Ovary (tissue), 3 donors: ENCODE data around the gene SLTM.

ENCODE experiments used
- CTCF ChIP-seq, 3 donors: fragments of 450-650 bp in 2 of 3; fragments of 200-600 bp in 1 of 3; IDR thresholded peaks; one replicate each; pipeline versions ENCODE4 v1.5.1 to v1.8.0; 2016 to 2022; ENCODE audit warnings: antibody characterized with exemption in 3 of 3, mild to moderate bottlenecking in 1 of 3
- EP300 ChIP-seq: sonication (generic); formaldehyde crosslinking; IDR thresholded peaks from one replicate; pipeline ENCODE4 v1.6.1; 2017; ENCODE audit warnings: antibody characterized with exemption
- POLR2A ChIP-seq: fragments of 450-650 bp; IDR thresholded peaks from one replicate; pipeline ENCODE4 v1.6.1; 2017; ENCODE audit warnings: antibody characterized with exemption, mild to moderate bottlenecking, moderate library complexity
- donor health status: DM: no; HTN: no; CAD: no.

- no peak for TF ChIP-seq CTCF (IDR thresholded peaks at IDR 0.05)
- TF ChIP-seq POLR2A: no peak
- TF ChIP-seq EP300: no peak
These were observed 57.0 kb downstream of the SLTM start for GRCh38 chr15:58876306-58877106.
